Measurements from ENCODE around the gene TREH. TPM values are rescaled to one million over a fixed set of nuclear protein-coding genes. Genes with fewer than 3 reads are reported as not detected.
A peak's percentile ranks its signal among the peaks of the same experiment; 100 is the strongest.

TREH gene
- polyA plus RNA-seq, 1 of the 3 experiments (the other 2 are of a cell fraction), result not detected

DNA sequence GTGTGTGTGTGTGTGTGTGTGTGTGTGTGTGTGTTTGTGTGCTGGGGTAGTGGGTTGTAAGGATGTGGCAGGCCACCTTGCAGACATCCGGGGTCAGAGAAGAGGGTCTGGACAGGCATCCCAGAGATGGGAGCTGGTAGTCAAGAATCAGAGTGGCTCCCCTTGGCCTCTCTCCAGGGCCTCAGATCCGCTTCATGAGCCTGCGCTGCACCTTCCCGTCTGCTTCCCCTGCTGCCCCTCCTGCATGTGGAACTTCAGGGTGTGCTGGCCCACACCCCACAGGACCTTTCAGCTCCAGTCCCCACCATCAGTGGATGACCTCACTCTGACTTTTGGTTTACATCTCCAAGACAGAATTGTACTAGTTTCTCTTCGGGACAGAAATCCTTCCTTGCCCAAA lies 31.2 kb downstream of the TREH start:
- peaks cover 19% of the 10 kb centered on the region for H4K20me1 ChIP-seq (ENCODE audit: insufficient read depth)
- no peak overlapping the region for H3K9ac ChIP-seq
- WGBS (ENCODE audit: low lambda C conversion rate), result 97% methylated on average over 5 of the region's 5 CpGs
- H3K9me3 ChIP-seq, result no peaks in the 10 kb centered on the region
- POLR2A ChIA-PET, result interaction anchor here (0.9 kb wide), 1 partner anchor 9 kb away, joined by 3 read pairs; no protein-coding TSS in a partner anchor
- no peaks in the 10 kb centered on the region for H3K27me3 ChIP-seq (ENCODE audit: insufficient read depth)
- H2AFZ ChIP-seq (ENCODE audit: low read depth), result no peak overlapping the region
- no peak for DNase-seq
- TF ChIP-seq TEAD4 (IDR thresholded peaks at IDR 0.05; ENCODE audit: borderline replicate concordance, insufficient read depth), result no peak
- no peak for TF ChIP-seq GABPA (IDR thresholded peaks at IDR 0.05; ENCODE audit: low read depth)
- TF ChIP-seq, protein P1, sequence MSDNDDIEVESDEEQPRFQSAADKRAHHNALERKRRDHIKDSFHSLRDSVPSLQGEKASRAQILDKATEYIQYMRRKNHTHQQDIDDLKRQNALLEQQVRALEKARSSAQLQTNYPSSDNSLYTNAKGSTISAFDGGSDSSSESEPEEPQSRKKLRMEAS (IDR thresholded peaks at IDR 0.05; ENCODE audit: low read depth), result no peak
- no peak for TF ChIP-seq POLR2AphosphoS5 (IDR thresholded peaks at IDR 0.05; ENCODE audit: low read depth, low read length)
- TF ChIP-seq CHD2 (IDR thresholded peaks at IDR 0.05; ENCODE audit: low read length, partially characterized antibody), result no peak
- no peak for TF ChIP-seq SMC3 (IDR thresholded peaks at IDR 0.05; ENCODE audit: low read depth, low read length)
- TF ChIP-seq RFX5 (IDR thresholded peaks at IDR 0.05; ENCODE audit: low read length), result no peak
- TF ChIP-seq, protein P2, sequence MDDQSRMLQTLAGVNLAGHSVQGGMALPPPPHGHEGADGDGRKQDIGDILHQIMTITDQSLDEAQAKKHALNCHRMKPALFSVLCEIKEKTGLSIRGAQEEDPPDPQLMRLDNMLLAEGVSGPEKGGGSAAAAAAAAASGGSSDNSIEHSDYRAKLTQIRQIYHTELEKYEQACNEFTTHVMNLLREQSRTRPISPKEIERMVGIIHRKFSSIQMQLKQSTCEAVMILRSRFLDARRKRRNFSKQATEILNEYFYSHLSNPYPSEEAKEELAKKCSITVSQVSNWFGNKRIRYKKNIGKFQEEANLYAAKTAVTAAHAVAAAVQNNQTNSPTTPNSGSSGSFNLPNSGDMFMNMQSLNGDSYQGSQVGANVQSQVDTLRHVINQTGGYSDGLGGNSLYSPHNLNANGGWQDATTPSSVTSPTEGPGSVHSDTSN (IDR thresholded peaks at IDR 0.05), result no peak
- no peak for TF ChIP-seq NFIC (IDR thresholded peaks at IDR 0.05; ENCODE audit: borderline replicate concordance)
- peaks cover 12% of the 10 kb centered on the region; the same call in 1 of the 2 replicates for H3K79me2 ChIP-seq (ENCODE audit: insufficient read depth)
- H3K4me1 ChIP-seq (ENCODE audit: control insufficient read depth in 1 of 2, insufficient read depth in 2 of 2, low read depth in 1 of 2, low read length in 1 of 2), result peaks cover 0 to 7% of the 10 kb centered on the region in 2 experiments; a peak in 2 of 4 replicates
- no peak overlapping the region for H3K27ac ChIP-seq (ENCODE audit: low read depth in 2 of 2, low read length in 1 of 2)
- H3K4me3 ChIP-seq (ENCODE audit: low read depth in 2 of 2, low read length in 1 of 2), result no peak overlapping the region
- peaks cover 75 to 76% of the 10 kb centered on the region in 2 experiments for H3K36me3 ChIP-seq (replicated peaks in 1 of 2; ENCODE audit: control insufficient read depth in 1 of 2, insufficient read depth in 2 of 2, low read length in 1 of 2)
- H3K9me2 ChIP-seq, result no peaks in the 10 kb centered on the region
- CTCF ChIA-PET, result interaction anchor here (1.3 to 1.9 kb wide), 2 partner anchors 11 to 12 kb away, joined by 3 to 6 read pairs; no protein-coding TSS in a partner anchor
- no peak overlapping the region for H3K4me2 ChIP-seq
- H3F3A ChIP-seq (replicated peaks; ENCODE audit: insufficient read depth), result peaks cover 25% of the 10 kb centered on the region

DNA sequence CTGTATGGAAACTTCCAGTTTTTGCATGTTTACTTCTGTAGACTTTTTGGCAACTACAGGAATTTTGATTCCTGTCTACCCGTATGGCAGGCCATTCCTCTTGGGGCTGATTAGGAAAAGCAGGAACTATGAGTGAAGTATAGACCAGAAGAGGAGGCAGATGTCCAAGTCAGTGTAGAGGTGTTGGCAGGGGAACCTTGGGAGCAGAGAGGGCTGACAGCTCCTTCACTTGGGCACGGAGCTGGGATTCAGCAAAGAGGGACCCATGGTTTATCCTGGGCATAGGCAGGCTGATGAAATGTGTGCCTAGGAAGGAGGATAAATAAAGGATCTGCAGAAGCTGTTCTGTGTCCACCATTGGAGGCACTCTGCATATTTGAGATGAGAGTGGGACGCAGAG lies 33.1 kb downstream of the TREH start:
- peaks cover 16% of the 10 kb centered on the region; the same call in 1 of the 2 replicates for H3K79me2 ChIP-seq (ENCODE audit: insufficient read depth)
- WGBS (ENCODE audit: low lambda C conversion rate), result 72% methylated on average over 3 of the region's 3 CpGs
- peak overlapping the region; percentile 9 to 23; a peak in 1 of 4 replicates for H3K27ac ChIP-seq (ENCODE audit: low read depth in 2 of 2, low read length in 1 of 2)
- H3F3A ChIP-seq (replicated peaks; ENCODE audit: insufficient read depth), result peaks cover 16% of the 10 kb centered on the region
- ChIA-PET POLR2A (no interaction called here), CTCF (interaction anchor here (0.7 to 2.0 kb wide), 6 partner anchors 12 to 54 kb away, joined by 3 to 6 read pairs (median 4); no protein-coding TSS in a partner anchor)
- no peaks in the 10 kb centered on the region for H3K9me2 ChIP-seq
- H4K20me1 ChIP-seq (ENCODE audit: insufficient read depth), result peaks cover 20% of the 10 kb centered on the region
- no peak overlapping the region for H2AFZ ChIP-seq (ENCODE audit: low read depth)
- DNase-seq, result no peak
- H3K4me3 ChIP-seq (ENCODE audit: low read depth in 2 of 2, low read length in 1 of 2), result no peak overlapping the region
- no peaks in the 10 kb centered on the region for H3K9me3 ChIP-seq
- H3K27me3 ChIP-seq (ENCODE audit: insufficient read depth), result no peaks in the 10 kb centered on the region
- peaks cover 79 to 82% of the 10 kb centered on the region in 2 experiments for H3K36me3 ChIP-seq (replicated peaks in 1 of 2; ENCODE audit: control insufficient read depth in 1 of 2, insufficient read depth in 2 of 2, low read length in 1 of 2)
- no peak overlapping the region for H3K9ac ChIP-seq
- TF ChIP-seq RXRA (IDR thresholded peaks at IDR 0.05; ENCODE audit: borderline replicate concordance, low read depth) (no peak), FOXM1 (IDR thresholded peaks at IDR 0.05; ENCODE audit: low read depth) (no peak), SMC3 (IDR thresholded peaks at IDR 0.05; ENCODE audit: low read depth, low read length) (no peak)
- TF ChIP-seq, protein P3, sequence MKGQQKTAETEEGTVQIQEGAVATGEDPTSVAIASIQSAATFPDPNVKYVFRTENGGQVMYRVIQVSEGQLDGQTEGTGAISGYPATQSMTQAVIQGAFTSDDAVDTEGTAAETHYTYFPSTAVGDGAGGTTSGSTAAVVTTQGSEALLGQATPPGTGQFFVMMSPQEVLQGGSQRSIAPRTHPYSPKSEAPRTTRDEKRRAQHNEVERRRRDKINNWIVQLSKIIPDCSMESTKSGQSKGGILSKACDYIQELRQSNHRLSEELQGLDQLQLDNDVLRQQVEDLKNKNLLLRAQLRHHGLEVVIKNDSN (IDR thresholded peaks at IDR 0.05; ENCODE audit: borderline replicate concordance, low read depth), result no peak
- TF ChIP-seq, protein P4, sequence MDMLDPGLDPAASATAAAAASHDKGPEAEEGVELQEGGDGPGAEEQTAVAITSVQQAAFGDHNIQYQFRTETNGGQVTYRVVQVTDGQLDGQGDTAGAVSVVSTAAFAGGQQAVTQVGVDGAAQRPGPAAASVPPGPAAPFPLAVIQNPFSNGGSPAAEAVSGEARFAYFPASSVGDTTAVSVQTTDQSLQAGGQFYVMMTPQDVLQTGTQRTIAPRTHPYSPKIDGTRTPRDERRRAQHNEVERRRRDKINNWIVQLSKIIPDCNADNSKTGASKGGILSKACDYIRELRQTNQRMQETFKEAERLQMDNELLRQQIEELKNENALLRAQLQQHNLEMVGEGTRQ (IDR thresholded peaks at IDR 0.05; ENCODE audit: borderline replicate concordance, low read depth, low read length), result no peak
- TF ChIP-seq, protein P1 (IDR thresholded peaks at IDR 0.05; ENCODE audit: low read depth), result no peak
- H3K4me1 ChIP-seq (ENCODE audit: control insufficient read depth in 1 of 2, insufficient read depth in 2 of 2, low read depth in 1 of 2, low read length in 1 of 2), result peaks cover 0 to 24% of the 10 kb centered on the region in 2 experiments; a peak in 2 of 4 replicates
- no peak overlapping the region for H3K4me2 ChIP-seq

All from SK-N-SH (cell line).